NCI-H2196 treated with DMSO at 0.1 percent for 48 hours (cell line): Measurements from ENCODE around the gene EID2.

Experiments used
- DNase-seq: peaks from one replicate; lab custom pipeline; 2025; ENCODE audit not compliant: unreplicated experiment; lab: John Stamatoyannopoulos, UW

EID2 gene, protein sequence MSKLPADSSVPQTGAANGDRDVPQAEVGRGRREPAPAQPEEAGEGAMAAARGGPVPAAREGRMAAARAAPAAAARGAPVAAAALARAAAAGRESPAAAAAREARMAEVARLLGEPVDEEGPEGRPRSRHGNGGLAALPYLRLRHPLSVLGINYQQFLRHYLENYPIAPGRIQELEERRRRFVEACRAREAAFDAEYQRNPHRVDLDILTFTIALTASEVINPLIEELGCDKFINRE

DNA sequence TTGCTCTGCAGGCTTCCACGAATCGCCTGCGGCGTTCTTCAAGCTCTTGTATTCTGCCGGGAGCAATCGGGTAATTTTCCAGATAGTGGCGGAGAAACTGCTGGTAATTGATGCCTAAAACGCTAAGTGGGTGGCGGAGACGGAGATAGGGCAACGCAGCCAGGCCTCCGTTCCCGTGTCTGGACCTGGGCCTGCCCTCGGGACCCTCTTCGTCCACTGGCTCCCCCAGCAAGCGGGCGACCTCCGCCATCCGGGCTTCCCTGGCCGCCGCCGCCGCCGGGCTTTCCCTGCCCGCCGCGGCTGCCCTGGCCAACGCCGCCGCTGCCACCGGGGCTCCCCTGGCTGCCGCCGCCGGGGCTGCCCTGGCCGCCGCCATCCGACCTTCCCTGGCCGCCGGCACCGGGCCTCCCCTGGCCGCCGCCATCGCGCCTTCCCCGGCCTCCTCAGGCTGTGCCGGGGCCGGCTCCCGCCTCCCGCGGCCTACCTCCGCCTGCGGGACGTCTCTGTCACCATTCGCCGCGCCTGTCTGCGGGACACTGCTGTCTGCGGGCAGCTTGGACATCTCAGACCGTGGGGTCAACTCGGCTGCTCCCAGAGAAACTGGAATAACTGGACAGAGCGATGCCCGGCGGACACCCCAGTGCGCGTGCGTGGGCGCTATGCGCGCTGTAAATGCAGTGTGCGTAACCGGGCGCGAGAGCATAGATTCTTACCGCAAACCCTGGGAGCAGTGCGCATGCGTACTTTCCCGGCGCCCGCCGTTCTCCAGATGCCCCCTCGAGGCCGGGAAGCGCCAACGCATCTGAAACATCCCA lies at the start of gene EID2:
Gene EID2, minus strand, starts transcription at position 644 of the 815 bp plus-strand sequence. Its CDS starts 82 bp downstream, at position 562.
- DNase-seq: peak; percentile 94

DNA sequence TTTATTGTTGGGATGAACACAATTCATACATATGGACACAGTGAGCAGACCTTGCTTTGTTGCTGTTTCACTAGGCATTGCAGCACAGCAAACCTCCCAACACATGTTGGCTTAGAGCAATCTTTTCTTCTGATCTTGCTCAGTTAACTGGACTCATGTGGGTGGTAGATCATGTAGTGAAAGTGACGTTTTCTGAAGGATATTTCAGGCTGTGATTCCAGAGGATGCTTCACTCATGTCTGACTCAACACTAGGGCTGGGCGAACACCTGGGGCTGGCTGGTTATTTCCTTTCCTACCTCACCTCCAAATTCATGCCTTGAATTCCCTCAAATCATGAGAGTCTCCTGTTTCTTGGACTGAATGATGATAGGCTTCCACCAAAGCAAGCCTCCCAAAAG lies 48.1 kb upstream of the EID2 start:
- no peak for DNase-seq

DNA sequence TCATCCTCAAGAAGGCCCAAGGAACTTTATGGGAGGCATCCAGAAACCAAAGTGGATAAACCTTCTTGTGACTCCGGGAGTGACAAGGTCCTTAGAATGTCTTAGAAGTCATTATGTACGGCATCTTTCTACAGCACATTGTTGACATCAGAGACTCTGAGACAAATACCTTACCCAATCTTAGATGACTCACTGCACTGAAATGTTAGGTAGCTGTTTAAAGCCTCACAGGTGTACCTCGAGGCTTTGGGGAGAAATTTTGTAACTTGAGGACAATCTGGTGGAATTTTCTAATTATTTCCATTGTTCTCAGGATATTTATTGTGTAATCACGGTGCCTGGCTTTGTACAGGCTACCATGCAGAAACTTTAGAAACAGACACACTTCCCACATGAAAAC lies 47.5 kb upstream of the EID2 start:
- DNase-seq: no peak

DNA sequence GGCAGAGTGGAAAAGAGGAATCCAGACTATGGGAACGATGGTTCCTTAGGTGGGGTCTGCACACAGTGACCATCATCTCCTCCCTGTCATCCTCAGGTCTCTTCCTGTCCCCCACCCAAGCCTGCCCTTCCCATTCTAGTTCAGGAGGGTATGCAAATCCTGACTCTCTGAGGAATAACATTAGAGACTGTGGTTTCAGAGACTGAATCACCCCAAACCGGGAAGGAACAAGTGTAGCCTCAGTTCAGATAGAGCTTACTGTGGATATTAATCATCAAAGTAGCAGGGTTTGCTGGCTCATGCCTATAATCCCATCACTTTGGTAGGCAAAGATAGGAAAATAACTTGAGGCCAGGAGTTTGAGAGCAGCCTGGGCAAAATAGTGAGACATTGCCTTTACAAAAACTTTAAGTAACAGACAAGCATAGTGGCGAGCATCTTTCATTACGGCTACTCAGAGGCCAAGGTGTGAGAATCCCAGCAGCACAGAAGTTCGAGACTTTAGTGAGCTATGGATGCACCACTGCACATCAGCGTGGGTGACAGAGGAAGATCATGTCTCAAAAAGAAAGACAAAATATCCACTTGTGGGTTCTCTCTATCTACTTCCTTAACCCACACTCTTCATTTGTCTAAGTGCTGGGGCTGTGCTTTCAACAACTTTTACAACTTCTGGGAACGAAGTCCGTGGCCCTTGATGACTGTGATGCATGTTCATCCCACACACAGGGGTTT lies 43.1 kb upstream of the EID2 start:
- no peak for DNase-seq

DNA sequence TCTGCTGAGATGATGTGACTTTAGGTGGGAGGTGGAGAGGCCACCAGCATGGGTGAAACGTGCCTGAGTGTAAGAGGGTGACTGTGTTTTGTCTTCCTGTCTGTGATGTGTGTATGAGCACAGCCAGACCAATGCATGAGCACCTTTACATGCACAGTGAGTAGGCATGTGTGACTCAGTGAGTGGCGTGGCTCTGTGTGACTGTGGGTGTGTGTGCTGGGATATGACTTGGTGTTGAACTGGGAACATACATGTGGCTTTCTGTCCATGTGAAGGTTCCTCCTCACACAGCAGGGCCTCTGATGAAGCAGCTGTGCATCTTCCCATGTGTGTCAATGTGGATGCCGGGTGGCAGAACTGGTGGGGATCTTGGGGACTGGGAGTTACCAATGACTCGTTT lies 42.5 kb upstream of the EID2 start:
- no peak for DNase-seq

DNA sequence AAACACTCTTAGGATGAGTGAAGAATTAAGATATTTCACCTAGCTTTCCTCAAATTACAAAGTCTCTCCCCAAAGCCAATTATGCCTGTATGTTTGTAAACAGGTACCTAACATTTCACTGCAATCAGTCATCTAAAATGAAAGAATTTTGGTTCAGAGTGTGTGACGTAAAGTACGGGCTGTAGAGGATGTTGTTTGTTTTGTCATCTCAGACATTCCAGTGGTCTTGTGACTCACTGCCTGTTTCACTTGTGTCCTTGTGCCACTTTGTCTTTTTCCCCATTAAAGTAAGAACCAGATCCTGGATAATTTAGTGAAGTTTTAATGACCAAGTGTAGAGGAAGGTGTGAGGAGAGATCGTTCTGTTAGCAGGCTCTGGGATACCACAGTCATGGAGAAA lies 28.6 kb upstream of the EID2 start:
- no peak for DNase-seq

DNA sequence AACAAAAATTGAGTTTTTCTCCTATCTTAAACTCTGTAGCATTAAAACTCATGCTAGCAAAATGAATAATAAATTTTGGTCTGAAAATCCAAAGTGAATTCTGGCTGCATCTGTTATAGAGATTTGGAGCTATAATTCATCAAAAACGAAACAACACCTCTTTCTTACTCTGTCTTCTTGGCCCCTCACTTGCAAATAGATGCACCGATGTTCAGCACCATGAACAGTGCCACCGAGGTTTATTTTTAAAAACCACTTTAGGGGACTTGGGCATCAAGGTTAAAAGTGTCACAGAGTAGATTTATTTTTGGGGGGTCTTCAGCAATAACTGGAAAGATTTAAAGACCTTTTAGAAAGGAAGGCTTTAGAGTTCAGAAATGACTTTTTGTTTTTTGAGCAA lies 26.1 kb upstream of the EID2 start:
- DNase-seq: no peak

DNA sequence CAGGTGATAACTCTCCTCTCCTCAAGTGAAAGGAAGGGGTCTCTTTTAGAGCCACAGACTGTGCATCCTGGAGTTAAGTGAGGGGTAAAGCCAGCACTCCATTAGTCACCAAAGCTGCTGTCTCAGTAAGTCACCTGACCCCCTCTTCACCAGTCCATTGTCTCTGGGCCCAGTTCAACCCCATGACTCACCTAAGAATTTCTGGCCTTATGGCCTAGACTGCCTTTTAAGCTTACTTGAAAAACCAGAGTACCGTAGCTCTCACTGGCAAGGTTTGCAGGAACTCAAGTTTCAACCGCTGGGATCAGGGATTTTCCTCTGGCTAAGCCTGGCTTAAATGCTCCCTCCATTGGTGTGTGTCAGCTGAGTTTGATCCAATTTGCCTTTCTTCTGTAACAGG lies 23.4 kb upstream of the EID2 start:
- DNase-seq: peak; percentile 42

DNA sequence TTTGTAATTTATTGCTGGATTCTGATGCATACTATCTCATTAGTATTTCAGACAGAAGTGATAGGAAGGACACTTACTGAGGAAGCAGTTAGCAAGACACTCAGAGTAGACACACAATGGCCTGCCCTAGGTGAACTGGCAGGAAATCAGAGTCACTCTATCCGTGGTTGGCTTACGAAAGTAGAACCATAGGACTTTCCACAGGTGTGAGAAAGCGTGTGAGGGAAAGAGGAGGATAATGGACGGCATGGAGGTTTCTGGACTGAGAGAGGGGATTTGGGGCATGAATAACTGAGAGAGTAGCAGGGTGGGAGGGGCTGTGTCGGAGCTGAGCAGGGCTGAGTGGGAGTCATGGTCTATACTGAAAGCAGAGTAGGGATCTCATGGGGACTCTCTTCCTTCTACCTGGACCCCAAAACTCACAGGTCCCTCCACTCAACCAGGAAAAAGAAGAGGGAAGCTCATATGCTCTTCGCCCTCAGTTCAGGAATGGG lies 18.7 kb upstream of the EID2 start:
- DNase-seq: no peak

DNA sequence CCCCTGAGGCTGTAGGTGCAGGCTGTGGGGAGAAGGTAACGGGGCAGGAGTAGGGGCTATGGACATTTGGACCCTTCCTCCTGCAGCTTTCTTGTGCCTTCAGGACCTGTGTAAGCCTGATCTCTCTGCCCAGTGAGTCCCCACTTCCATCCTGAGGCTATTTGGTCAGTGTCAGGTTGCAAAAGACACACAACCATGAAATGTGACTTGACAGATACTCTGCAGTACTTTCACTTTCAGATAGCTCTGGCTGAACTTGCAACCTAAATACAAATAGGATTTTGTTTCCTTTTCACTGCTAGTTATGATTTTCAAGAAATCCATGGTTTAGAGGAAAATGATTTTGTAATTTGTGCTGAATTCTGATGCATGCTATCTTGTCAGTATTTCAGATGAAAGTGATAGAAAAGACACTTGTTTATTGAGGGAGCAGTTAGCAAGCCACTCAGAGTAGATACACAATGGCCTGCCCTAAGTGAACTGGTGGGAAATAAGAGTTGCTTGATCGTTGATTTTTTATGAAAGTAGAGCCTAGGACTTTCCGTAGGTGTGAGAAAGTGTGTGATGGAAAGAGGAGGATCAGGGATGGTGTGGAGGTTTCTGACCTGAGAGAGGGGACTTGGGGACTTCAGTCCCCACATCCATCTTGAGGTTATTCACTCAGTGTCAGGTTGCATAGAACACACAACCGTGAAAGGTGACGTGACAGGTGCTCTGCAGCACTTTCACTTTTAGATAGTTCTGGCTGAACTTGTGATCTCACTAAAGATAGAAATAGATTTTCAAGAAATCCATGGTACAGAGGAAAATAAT lies 18.1 kb upstream of the EID2 start:
- peak; percentile 75 for DNase-seq

DNA sequence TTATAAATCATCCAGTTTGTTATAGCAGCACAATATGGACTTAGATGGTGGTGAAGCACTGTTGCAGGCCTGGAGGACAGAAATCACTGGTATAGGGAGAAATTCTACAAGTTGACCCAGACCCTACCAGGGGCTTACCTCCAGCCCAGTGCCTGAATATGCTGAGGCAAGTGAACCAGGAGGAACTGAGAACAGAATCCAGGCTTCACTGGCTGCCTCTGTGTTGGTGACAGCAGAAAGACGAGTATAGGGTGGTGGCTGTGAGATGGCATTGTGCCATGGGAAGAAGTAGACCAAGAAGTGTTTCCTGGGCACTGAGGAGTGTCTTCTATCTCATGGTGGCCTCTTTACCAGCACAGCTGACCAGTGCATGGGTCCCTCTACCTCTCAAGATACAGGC lies 15.9 kb upstream of the EID2 start:
- no peak for DNase-seq

DNA sequence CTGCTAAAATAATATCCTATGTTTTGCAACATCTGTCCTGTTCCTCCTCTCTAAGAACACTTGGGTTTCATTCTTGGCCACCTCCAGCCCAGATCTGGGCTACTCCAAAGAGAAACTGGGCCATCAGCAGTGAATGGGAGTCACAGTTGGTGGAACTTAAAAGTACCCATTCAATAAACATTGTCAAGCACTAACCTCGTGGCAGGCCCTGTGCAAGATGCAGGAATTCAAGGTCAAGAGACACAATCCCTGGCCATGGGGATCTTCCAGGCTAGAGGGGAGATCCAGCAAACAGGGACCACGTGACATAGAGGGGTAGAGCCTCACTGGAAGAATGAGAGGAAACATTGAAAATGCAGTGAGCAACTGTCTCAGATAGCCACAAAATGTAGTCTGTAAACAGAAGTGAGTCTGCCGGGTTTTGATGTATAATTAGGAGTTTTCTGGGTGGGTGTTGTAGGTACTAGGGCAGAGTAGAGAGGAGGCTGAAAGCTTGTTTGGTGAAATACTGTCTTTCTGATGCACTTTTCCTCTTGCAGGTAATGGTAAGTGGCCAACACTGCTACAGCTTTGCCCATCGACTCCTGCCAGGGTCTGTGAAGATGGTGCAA lies 14.8 kb upstream of the EID2 start:
- DNase-seq: no peak

DNA sequence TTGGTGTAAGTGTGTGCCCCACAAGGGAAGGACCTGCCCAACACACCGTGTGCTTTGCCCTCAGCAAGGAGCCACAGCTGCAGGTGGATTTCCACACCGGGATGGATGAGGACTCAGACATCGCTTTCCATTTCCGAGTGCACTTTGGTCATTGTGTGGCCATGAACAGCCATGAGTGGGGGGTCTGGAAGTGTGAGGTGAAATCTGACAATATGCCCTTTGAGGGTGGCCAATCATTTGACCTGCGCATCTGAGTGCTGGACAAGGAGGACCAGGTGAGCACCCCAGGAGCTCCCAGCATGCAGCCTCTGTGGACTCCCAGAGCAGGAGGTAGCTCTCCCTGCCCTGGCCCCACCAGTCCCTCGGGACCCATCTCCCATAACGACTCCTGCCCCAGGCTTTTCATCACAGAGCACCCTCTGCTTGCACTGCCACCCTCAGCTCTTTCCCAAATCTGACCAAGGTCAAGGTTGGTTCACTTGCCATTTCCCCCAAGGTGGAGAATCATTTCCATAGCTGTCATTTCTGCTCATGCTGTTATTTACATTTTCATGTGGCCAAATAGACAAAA lies 13.2 kb upstream of the EID2 start:
- DNase-seq: no peak

DNA sequence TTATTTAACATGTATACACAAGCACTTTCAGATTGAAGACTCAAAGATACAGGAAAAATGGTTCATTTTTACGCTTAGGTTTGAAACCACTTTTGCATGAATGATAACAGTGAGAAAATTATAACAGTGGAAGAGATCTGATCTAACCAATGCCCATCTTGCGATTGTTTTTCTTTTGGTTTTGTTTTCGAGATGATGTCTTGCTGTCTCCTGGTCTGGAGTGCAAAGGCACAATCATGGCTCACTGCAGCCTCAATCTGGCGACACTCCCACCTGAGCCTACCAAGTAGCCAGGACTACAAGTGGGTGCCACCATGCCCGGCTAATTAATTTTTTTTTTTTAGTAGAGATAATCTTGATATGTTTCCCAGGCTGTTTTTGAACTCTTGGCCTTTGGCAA lies 10.2 kb upstream of the EID2 start:
- DNase-seq: no peak

DNA sequence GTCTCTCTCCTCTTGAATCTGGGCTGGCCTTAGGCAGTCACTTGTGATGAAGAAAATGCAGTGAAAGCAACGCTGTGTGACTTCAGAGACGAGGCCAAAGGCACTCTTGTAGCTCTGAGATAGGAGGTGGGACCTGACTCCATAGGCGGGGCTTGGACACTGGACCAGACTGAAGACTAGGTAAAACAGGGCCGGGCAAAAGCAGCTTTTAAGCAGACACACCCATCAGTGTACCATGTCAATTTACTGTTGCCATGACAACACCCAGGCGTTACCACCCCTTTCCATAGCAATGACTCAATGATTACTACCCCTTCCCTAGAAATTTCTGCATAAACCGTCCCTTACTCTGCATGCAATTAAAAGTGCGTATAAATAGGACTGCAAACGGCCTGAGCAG lies 6.6 kb upstream of the EID2 start:
- no peak for DNase-seq

DNA sequence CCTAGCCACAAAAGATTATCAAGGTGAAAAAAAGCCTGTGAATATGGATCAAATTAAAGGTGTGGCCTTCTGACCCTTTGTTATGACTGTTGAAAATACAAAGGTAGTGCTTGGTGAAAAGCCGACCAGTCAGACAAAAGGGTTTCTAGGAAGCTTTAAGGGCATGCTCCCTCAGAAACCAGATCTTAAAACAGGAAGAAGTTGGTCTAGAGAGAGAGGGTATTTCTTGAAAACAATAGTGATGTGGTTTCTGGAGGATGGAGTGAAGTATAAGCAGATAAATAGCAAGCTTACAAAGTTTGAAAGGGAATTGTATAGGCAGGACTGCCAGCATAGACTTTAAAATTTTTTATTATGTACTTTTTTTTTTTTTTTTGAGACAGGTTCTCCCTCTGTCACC lies 5.0 kb upstream of the EID2 start:
- no peak for DNase-seq

DNA sequence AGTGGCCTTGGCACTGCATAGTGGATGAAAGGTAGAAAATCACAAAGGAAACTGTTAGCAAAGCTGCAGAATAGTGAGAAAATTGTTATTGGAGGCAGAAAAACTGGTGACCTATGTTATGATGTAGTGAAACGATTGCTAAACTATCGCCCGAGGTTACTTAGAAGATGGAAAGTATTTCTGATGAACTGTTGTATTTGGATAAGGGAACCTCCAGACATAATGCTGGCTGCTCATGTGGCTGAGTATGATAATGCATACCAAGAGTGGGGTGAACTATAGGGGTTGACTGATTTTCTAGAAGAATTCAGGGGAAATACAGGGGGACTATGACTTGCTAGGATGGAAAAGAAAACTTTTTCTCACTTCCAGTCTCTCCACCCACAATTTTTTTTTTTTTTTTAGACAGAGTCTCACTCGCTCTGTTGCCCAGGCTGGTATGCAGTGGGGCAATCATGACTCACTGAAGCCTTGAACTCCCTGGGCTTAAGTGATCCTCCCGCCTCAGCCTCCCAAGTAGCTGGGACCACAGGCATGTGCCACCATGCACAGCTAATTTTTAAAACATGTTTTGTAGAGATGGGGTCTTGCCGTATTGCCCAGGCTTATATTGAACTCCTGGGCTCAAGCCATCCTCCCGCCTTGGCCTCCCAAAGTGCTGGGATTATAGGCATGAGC lies 4.4 kb upstream of the EID2 start:
- no peak for DNase-seq

DNA sequence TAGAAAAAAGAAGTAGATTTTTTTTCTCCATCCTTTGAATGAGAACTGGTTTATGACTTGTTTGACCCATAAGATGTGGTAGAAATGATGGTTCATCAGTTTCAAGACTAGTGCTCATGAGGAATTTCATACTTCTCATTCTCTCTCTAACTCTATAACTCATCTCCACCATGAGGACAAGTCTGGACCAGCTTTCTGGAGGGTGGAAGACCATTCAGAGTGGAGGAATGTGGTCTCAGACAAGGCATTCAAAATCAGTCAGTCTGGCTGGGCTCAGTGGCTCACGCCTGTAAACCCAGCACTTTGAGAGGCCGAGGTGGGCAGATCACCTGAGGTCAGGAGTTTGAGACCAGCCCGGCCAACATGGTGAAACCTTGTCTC lies 3.5 kb upstream of the EID2 start:
- DNase-seq: no peak

DNA sequence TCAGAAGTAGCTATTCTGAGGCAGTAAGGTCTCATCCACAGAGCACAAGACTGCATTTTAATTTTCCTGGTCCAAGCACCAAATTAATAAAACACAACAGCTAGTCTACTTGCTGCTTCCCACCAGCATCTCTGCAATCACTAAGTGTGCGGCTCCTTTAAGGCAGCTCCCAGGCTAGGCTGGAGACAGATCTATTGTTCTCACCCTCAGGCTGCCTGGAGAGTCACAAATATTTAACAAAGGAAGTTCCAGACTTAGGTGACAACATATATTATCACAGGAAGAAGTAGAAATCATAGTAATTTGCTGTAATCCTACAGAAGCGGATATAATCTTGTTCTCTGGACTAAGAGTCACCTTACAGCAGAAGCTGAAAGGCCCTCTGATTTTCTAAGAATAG lies 2.2 kb upstream of the EID2 start:
- DNase-seq: no peak

DNA sequence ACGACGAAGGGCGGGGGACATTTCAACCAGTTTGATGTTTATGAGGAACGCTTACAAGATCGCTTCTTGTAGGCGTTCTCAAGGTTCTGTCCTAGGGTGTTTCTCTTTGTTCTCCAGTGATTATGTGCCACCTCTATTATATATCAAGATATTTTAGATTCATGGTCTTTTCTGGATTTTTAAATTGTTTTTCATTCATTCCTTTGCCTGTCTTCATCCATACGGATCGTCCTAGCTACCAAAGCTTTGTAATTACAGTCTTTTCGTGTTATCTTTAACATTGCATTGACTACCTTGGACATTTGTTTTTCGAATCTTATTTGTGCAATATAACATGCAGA lies 342 bp upstream of the EID2 start:
- no peak for DNase-seq
